Pancreas (tissue), 10 donors: ENCODE results near the gene PCK1. TPM values are rescaled to one million over a fixed set of nuclear protein-coding genes. Genes with fewer than 3 reads are reported as not detected.

Experiments
- ATAC-seq, 4 donors: fragments of 200-7000 bp; cut with Tn5 transposase; one replicate each; pipeline versions ENCODE4 v1.8.0 to v1.9.1; 2020; ENCODE audit warnings: mild to moderate bottlenecking in 4 of 4, moderate library complexity in 4 of 4
- DNase-seq, 6 donors: peaks; one replicate each; pipeline ENCODE4 v3.0.0-alpha.2; 2020
- FAIRE-seq: peaks from 2 replicates; lab custom pipeline; 2012; peaks lifted over from hg19 to GRCh38; lab: Jason Lieb, UNC
- H3K27ac ChIP-seq, 4 donors: fragments of 200-600 bp; sonication (generic); 1 replicate in 3 of 4; 2 replicates in 1 of 4; pipeline versions ENCODE4 v1.5.0 to v1.8.0; 2020
- H3K27me3 ChIP-seq, 4 donors: fragments of 200-600 bp; one replicate each; pipeline ENCODE4 v1.8.0; 2021
- H3K36me3 ChIP-seq, 3 donors: fragments of 200-600 bp; sonication (generic) in 1 of 3; one replicate each; pipeline versions ENCODE4 v1.5.0 to v1.8.0; 2020 to 2021
- H3K4me1 ChIP-seq, 3 donors: fragments of 200-600 bp; one replicate each; pipeline ENCODE4 v1.8.0; 2021
- H3K4me3 ChIP-seq, 4 donors: fragments of 200-600 bp; sonication (generic) in 2 of 4; one replicate each; pipeline versions ENCODE4 v1.5.0 to v1.8.0; 2020 to 2021
- H3K9me3 ChIP-seq, 4 donors: fragments of 200-600 bp; one replicate each; pipeline ENCODE4 v1.8.0; 2021
- CTCF ChIP-seq, 4 donors: fragments of 200-600 bp; sonication (generic) in 3 of 4; IDR thresholded peaks; one replicate each; pipeline versions ENCODE4 v1.5.0 to v1.8.0; 2021; ENCODE audit warnings: antibody characterized with exemption in 4 of 4
- WGBS, 2 donors: extraction: QIAGEN DNeasy Blood & Tissue Kit; methylation state at CpG; one replicate each; pipeline ENCODE4 v1.1.7; 2013; 5-methylcytosine and 5-hydroxymethylcytosine counted together
- intact Hi-C, 3 donors: fragments of 100-400 bp; cut with DNase I; formaldehyde crosslinking; loops; one replicate each; pipeline versions ENCODE4 v1.11.1 to v1.14.2; 2022
- polyA plus RNA-seq, 2 donors: library from polyadenylated mRNA; stranded (reverse); fragments of 200-250 nt; gene quantifications; one replicate each; pipeline ENCODE4 v1.2.3, GENCODE V29; 2013
- total RNA-seq, 6 donors: library from RNA; stranded (reverse); fragmentation: NEBNext Ultra II Directional in 4 of 6; extraction: Animal tissue kit (Norgen Biotek cat#: 25700) in 4 of 6; gene quantifications; one replicate each; pipeline versions ENCODE4 v1.2.1 to v1.2.4, GENCODE V29; 2021 to 2023
- donor health status: healthy with polysubstance abuse.
- donor health status: DM: no; HTN: no; CAD: no; lungs with moderate emphysema.
- donor health status: DM: no; HTN: no; CAD: no.
- donor health status: control.
- donor health status: control.
- donor health status: Bipolar disorder and iron deficiency.
- donor health status: DM: yes; HTN: yes; CAD: no.
- donor health status: DM: no; HTN: no; CAD: no.
- donor health status: DM: no; HTN: no; CAD: no.
- donor health status: DM: yes; HTN: yes; CAD: no.

Gene PCK1
- total and polyA plus RNA-seq, 8 donors, result 0.12 to 2.5 (median 0.47) TPM

- no peak for DNase-seq
- WGBS, 2 donors, result 65 to 75% methylated on average over 21 to 22 of the region's 22 CpGs
- intact Hi-C loops, result loop anchor here in 2 of 3 donors (5.0 kb wide), 2 partner anchors 75 to 80 kb away; no protein-coding TSS in a partner anchor
- no peaks in the 10 kb centered on the region for H3K4me1 ChIP-seq
- FAIRE-seq, result no peak
- no peaks in the 10 kb centered on the region for H3K9me3 ChIP-seq
- no peaks in the 10 kb centered on the region for H3K27me3 ChIP-seq
- no peaks in the 10 kb centered on the region for H3K36me3 ChIP-seq
- TF ChIP-seq CTCF (IDR thresholded peaks at IDR 0.05), result no peak
- ATAC-seq, result no peak
- H3K4me3 ChIP-seq, result no peak overlapping the region
- H3K27ac ChIP-seq, result no peak overlapping the region
Measured at GRCh38 chr20:57592263-57593092, 31.6 kb downstream of the PCK1 start.

GRCh38 chr20:57593134-57593886 lies 32.4 kb downstream of the PCK1 start:
- no peak for DNase-seq
- Histone ChIP-seq H3K4me1 (no peaks in the 10 kb centered on the region), H3K27me3 (no peaks in the 10 kb centered on the region), H3K27ac (no peak overlapping the region), H3K4me3 (no peak overlapping the region), H3K9me3 (no peaks in the 10 kb centered on the region), H3K36me3 (no peaks in the 10 kb centered on the region)
- 41 to 47% methylated on average over 17 of the region's 17 CpGs for WGBS, 2 donors
- FAIRE-seq, result no peak
- no peak for ATAC-seq
- intact Hi-C loops, result loop anchor here in 2 of 3 donors (5.0 kb wide), 2 partner anchors 76 to 81 kb away; no protein-coding TSS in a partner anchor
- no peak for TF ChIP-seq CTCF (IDR thresholded peaks at IDR 0.05)

GRCh38 chr20:57594092-57594951 lies 33.4 kb downstream of the PCK1 start:
- peak; percentile 61 to 83 (median 78) for TF ChIP-seq CTCF (IDR thresholded peaks at IDR 0.05)
- FAIRE-seq, result no peak
- Histone ChIP-seq H3K27me3 (no peaks in the 10 kb centered on the region), H3K4me3 (no peak overlapping the region), H3K27ac (no peak overlapping the region), H3K9me3 (no peaks in the 10 kb centered on the region), H3K36me3 (no peaks in the 10 kb centered on the region), H3K4me1 (no peaks in the 10 kb centered on the region)
- peak in 4 of 6 donors; percentile 19 to 89 (median 56) for DNase-seq
- 27 to 28% methylated on average over 27 of the region's 27 CpGs for whole genome bisulfite sequencing, 2 donors
- ATAC-seq, result peak in 3 of 4 donors; percentile 40 to 60 (median 52)
- intact Hi-C loops, result loop anchor here in 2 of 3 donors (5.0 kb wide), 2 partner anchors 77 to 82 kb away; no protein-coding TSS in a partner anchor

GRCh38 chr20:57595041-57596030 lies 34.4 kb downstream of the PCK1 start:
- no peak overlapping the region for H3K27ac ChIP-seq
- no peak for ATAC-seq
- 71 to 80% methylated on average over 25 of the region's 25 CpGs for WGBS, 2 donors
- no peaks in the 10 kb centered on the region for H3K9me3 ChIP-seq
- TF ChIP-seq CTCF (IDR thresholded peaks at IDR 0.05), result no peak
- DNase-seq, result no peak
- H3K4me3 ChIP-seq, result no peak overlapping the region
- no peaks in the 10 kb centered on the region for H3K27me3 ChIP-seq
- no peaks in the 10 kb centered on the region for H3K36me3 ChIP-seq
- intact Hi-C loops, result loop anchor here in 2 of 3 donors (5.0 kb wide), 2 partner anchors 612 to 617 kb away; no protein-coding TSS in a partner anchor
- FAIRE-seq, result no peak
- H3K4me1 ChIP-seq, result no peaks in the 10 kb centered on the region
